Measurements from ENCODE around the gene IGF2BP1.

IGF2BP1 gene

DNA sequence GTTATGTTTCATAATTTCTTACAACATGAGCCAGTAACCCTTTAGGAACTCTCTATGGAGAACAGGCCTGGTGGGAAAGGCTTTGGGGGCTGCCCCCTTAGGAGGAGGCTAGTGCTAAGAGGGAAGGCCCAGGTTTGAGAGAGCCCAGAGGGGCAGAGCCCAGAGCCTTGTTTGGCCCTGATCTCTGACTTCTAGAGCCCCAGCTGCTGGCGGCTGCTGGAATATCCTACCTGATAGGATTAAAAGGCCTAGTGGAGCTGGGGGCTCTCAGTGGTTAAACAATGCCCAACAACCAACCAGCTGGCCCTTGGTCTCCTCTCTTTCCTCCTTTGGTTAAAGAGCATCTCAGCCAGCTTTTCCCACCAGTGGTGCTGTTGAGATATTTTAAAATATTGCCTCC is 54.1 kb downstream of the IGF2BP1 start:
- no peak overlapping the region for H3K27ac ChIP-seq
- TF ChIP-seq, protein P1, sequence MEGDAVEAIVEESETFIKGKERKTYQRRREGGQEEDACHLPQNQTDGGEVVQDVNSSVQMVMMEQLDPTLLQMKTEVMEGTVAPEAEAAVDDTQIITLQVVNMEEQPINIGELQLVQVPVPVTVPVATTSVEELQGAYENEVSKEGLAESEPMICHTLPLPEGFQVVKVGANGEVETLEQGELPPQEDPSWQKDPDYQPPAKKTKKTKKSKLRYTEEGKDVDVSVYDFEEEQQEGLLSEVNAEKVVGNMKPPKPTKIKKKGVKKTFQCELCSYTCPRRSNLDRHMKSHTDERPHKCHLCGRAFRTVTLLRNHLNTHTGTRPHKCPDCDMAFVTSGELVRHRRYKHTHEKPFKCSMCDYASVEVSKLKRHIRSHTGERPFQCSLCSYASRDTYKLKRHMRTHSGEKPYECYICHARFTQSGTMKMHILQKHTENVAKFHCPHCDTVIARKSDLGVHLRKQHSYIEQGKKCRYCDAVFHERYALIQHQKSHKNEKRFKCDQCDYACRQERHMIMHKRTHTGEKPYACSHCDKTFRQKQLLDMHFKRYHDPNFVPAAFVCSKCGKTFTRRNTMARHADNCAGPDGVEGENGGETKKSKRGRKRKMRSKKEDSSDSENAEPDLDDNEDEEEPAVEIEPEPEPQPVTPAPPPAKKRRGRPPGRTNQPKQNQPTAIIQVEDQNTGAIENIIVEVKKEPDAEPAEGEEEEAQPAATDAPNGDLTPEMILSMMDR (conservative IDR thresholded peaks at IDR 0.05) = no peak

DNA sequence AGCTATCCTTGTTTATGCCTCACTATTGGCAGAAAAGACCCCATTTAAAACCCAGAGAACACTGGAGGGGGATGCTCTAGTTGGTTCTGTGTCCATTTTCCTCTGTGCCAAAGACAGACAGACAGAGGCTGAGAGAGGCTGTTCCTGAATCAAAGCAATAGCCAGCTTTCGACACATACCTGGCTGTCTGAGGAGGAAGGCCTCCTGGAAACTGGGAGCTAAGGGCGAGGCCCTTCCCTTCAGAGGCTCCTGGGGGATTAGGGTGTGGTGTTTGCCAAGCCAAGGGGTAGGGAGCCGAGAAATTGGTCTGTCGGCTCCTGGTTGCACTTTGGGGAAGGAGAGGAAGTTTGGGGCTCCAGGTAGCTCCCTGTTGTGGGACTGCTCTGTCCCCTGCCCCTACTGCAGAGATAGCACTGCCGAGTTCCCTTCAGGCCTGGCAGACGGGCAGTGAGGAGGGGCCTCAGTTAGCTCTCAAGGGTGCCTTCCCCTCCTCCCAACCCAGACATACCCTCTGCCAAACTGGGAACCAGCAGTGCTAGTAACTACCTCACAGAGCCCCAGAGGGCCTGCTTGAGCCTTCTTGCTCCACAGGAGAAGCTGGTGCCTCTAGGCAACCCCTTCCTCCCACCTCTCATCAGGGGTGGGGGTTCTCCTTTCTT is 56.1 kb downstream of the IGF2BP1 start:
- TF ChIP-seq, protein P1 (conservative IDR thresholded peaks at IDR 0.05) = no peak
- H3K27ac ChIP-seq = no peak overlapping the region

DNA sequence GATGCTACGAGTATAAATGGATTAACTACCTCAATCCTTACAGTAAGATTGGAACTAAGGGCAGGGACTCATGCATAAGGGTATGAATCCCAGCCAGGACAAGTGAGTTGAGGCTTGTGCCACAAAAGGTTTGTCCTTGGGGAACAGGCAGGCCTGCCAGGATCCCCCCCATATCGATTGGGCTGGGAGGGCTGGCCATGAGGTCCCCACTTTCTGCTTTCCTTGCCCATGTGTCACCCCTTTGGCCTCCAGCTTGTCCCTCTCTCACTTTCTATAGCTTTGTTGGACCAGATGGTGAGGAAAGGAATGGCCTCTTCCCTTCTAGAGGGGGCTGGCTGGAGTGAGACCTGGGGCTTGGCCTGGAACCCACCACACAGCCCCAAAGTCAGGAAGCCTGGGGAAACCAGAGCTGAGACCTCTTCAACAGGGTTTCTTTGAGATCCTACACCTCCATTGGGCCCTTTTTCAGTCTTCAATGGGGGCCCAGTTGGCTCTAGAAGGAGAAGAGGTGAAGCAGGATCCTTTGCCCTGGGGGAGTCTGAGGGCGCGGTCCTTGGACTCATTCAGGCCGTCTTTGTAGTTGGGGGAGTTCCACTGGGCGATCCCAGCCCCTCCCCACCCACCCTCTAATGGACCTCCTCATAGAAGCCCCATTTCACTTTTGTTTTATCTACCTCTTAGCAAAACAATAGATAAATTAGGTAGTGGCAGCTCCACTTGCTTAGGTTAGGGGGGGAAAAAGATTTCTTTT is 57.3 kb downstream of the IGF2BP1 start:
- H3K27ac ChIP-seq = no peak overlapping the region
- TF ChIP-seq, protein P1 (conservative IDR thresholded peaks at IDR 0.05) = no peak

DNA sequence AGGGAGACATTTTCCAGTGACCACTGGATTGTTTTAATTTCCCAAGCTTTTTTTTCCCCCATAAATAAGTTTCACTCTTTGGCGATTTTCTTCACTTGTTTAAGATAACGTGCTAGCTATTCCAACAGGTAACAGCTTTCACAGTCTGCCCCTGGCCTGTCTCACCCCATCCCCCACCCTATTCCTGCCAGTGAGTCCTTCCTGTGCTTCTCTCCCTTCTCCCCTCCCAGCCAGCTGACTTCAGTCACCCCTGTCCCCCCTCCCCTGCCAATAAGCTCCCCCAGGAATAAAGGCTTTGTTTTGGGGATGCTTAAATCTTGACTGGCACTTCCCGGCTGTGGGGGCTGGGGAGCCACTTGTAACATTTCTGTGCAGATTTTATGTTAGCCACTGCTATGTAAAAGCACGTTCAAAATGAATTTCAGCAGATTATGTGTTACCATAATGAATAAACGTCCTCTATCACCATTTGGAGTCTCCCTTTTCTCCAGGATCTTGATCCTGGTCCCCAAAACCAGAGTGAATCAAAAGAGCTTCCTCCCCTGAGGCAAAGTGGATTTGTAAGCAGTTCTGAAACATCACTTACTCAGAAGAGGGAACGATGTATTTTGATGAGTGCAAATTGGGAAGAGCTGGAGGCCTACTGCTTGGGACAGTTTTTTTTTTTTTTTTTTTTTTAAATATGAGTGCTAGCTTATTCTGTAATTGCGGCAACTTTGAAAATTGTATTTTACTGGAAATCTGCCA is 58.2 kb downstream of the IGF2BP1 start:
- H3K27ac ChIP-seq = no peak overlapping the region
- TF ChIP-seq, protein P1 (conservative IDR thresholded peaks at IDR 0.05) = no peak

DNA sequence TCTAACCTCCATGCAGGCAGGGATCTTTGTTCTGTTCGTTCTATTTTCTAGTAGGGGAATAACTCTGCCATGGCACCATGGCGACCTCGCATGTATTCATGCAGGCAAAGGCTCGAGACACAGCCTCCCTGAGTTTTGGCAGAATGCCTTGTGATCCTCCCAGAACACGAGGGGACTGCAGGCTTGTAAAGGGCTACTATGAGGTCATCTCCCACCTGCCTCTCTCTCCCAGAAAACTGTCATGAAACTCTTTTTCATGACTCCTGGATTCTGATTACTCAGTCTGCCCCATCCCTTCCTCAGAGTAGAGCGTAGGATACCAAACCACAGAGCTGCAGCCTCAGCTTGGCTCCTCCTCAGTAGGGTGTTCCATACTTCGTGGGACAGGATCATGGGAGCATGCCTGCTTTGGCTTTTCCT is 64.3 kb downstream of the IGF2BP1 start:
- no peak overlapping the region for H3K27ac ChIP-seq
- TF ChIP-seq, protein P1 (conservative IDR thresholded peaks at IDR 0.05) = no peak

DNA sequence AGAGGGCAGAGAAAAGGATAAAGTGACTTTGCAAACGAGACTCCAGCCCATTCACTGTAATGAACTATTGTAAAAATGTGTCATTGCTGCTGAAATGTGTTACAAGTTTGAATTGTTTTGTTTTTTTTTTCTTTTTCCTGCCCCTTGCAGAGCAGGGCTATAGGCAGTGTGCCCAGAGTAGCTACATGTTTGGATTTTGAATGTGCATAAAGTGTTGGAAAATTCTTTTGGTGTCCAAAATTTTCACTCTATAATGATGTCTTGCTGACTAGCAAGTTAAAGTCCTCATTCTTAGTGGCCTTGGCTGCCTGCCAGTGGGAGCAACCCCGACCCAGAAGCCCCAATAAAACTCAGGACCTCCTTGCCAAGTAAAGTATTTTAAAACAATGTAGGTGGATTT is 66.5 kb downstream of the IGF2BP1 start:
- peak overlapping the region; percentile 25; the same call in 1 of the 2 replicates for H3K27ac ChIP-seq
- TF ChIP-seq, protein P1 (conservative IDR thresholded peaks at IDR 0.05) = no peak

DNA sequence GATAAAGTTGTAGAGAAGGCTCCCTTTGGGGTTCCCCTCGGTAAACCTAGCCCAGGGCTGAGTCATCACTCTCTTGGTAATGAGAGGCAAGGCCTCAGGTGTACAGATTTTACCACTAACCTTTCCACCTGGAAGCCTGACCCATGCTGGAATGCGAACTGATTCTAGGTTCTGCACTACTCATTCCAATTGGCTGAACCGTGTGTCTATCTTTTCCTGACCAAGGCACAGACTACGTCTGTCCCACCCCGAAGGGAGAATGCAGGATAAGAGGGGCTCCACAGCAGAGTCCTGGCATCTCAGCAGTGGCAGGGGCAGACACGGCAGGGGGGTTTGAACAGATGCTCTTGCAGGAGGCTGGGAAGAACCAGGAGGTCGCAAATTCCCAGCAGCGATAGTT is 70.0 kb downstream of the IGF2BP1 start:
- no peak overlapping the region for H3K27ac ChIP-seq
- TF ChIP-seq, protein P1 (conservative IDR thresholded peaks at IDR 0.05) = no peak
